8988T (cell line): Measurements from ENCODE around the gene HCCS.
A peak's percentile ranks its signal among the peaks of the same experiment; 100 is the strongest.
"Not testable (repeated sequence)": the region's sequence is repeated elsewhere in the genome, so short reads cannot be mapped to it uniquely, and the experiment has no call there.

ENCODE experiments used
- DNase-seq: peaks from one replicate; pipeline ENCODE4 v3.0.0; 2011

Gene HCCS

GRCh38 chrX:11111037-11111851 is at the start of gene HCCS:
HCCS (plus strand) TSS chrX:11111332; CDS start chrX:11112061, 729 bp downstream.
- DNase-seq, result peak; percentile 37

GRCh38 chrX:11064276-11064675 is 46.9 kb upstream of the HCCS start:
- DNase-seq, result no peak

- no peak for DNase-seq
Observed at GRCh38 chrX:11064851-11065600, 46.1 kb upstream of the HCCS start.

GRCh38 chrX:11066812-11067211 is 44.3 kb upstream of the HCCS start:
- no peak for DNase-seq

GRCh38 chrX:11073381-11073780 is 37.8 kb upstream of the HCCS start:
- DNase-seq, result no peak

GRCh38 chrX:11080741-11081305 is 30.3 kb upstream of the HCCS start:
- DNase-seq, result no peak

- no peak for DNase-seq
Observed at GRCh38 chrX:11081511-11081910, 29.6 kb upstream of the HCCS start.

- DNase-seq, result no peak
Observed at GRCh38 chrX:11085305-11085704, 25.8 kb upstream of the HCCS start.

GRCh38 chrX:11089802-11090201 is 21.3 kb upstream of the HCCS start:
- DNase-seq, result no peak

GRCh38 chrX:11097933-11098332 is 13.2 kb upstream of the HCCS start:
- no peak for DNase-seq

GRCh38 chrX:11099465-11099864 is 11.7 kb upstream of the HCCS start:
- DNase-seq, result no peak

- DNase-seq, result no peak
Observed at GRCh38 chrX:11100281-11101035, 10.7 kb upstream of the HCCS start.

- no peak for DNase-seq
Observed at GRCh38 chrX:11103006-11103405, 8.1 kb upstream of the HCCS start.

GRCh38 chrX:11103751-11104150 is 7.4 kb upstream of the HCCS start:
- DNase-seq, result no peak

- no peak for DNase-seq
Observed at GRCh38 chrX:11105080-11105479, 6.1 kb upstream of the HCCS start.

- DNase-seq, result no peak
Observed at GRCh38 chrX:11108253-11108941, 2.7 kb upstream of the HCCS start.

- no peak for DNase-seq
Observed at GRCh38 chrX:11109968-11110367, 1.2 kb upstream of the HCCS start.

GRCh38 chrX:11111947-11112346 is 815 bp downstream of the HCCS start:
- no peak for DNase-seq

GRCh38 chrX:11113731-11114130 is 2.6 kb downstream of the HCCS start:
- DNase-seq, result no peak

GRCh38 chrX:11117745-11118144 is 6.6 kb downstream of the HCCS start:
- DNase-seq, result no peak

GRCh38 chrX:11119313-11119943 is 8.3 kb downstream of the HCCS start:
- DNase-seq, result no peak

GRCh38 chrX:11123087-11123486 is 12.0 kb downstream of the HCCS start:
- not testable (repeated sequence) for DNase-seq
